Measurements from ENCODE around the gene FRAS1.
"Not testable (repeated sequence)": the region's sequence is repeated elsewhere in the genome, so short reads cannot be mapped to it uniquely, and the experiment has no call there.

Gene FRAS1

GRCh38 chr4:78323439-78323838 is 266.3 kb downstream of the FRAS1 start:
- DNase-seq (ENCODE audit: low read depth in 2 of 2) = no peak

- no peak for DNase-seq (ENCODE audit: low read depth in 2 of 2)
Measured at GRCh38 chr4:78324625-78325024, 267.5 kb downstream of the FRAS1 start.

- DNase-seq (ENCODE audit: low read depth in 2 of 2) = no peak
Measured at GRCh38 chr4:78325271-78326157, 268.4 kb downstream of the FRAS1 start.

GRCh38 chr4:78328591-78328990 is 271.5 kb downstream of the FRAS1 start:
- DNase-seq (ENCODE audit: low read depth in 2 of 2) = not testable (repeated sequence)

- no peak for DNase-seq (ENCODE audit: low read depth in 2 of 2)
Measured at GRCh38 chr4:78331186-78331585, 274.1 kb downstream of the FRAS1 start.

- no peak for DNase-seq (ENCODE audit: low read depth in 2 of 2)
Measured at GRCh38 chr4:78331965-78332364, 274.8 kb downstream of the FRAS1 start.

GRCh38 chr4:78332976-78333375 is 275.9 kb downstream of the FRAS1 start:
- DNase-seq (ENCODE audit: low read depth in 2 of 2) = no peak

GRCh38 chr4:78336093-78336943 is 279.2 kb downstream of the FRAS1 start:
- DNase-seq (ENCODE audit: low read depth in 2 of 2) = no peak

GRCh38 chr4:78337244-78338020 is 280.3 kb downstream of the FRAS1 start:
- no peak for DNase-seq (ENCODE audit: low read depth in 2 of 2)

GRCh38 chr4:78342125-78342524 is 285.0 kb downstream of the FRAS1 start:
- no peak for DNase-seq (ENCODE audit: low read depth in 2 of 2)

- DNase-seq (ENCODE audit: low read depth in 2 of 2) = no peak
Measured at GRCh38 chr4:78343682-78344081, 286.6 kb downstream of the FRAS1 start.

- DNase-seq (ENCODE audit: low read depth in 2 of 2) = no peak
Measured at GRCh38 chr4:78345237-78345636, 288.1 kb downstream of the FRAS1 start.

GRCh38 chr4:78346222-78346621 is 289.1 kb downstream of the FRAS1 start:
- DNase-seq (ENCODE audit: low read depth in 2 of 2) = no peak

GRCh38 chr4:78347527-78347926 is 290.4 kb downstream of the FRAS1 start:
- no peak for DNase-seq (ENCODE audit: low read depth in 2 of 2)

GRCh38 chr4:78353921-78354320 is 296.8 kb downstream of the FRAS1 start:
- DNase-seq (ENCODE audit: low read depth in 2 of 2) = no peak

- no peak for DNase-seq (ENCODE audit: low read depth in 2 of 2)
Measured at GRCh38 chr4:78354782-78355181, 297.7 kb downstream of the FRAS1 start.

GRCh38 chr4:78355306-78355705 is 298.2 kb downstream of the FRAS1 start:
- DNase-seq (ENCODE audit: low read depth in 2 of 2) = peak in 1 of 2 experiments; percentile 17

- DNase-seq (ENCODE audit: low read depth in 2 of 2) = no peak
Measured at GRCh38 chr4:78356251-78356786, 299.2 kb downstream of the FRAS1 start.

- no peak for DNase-seq (ENCODE audit: low read depth in 2 of 2)
Measured at GRCh38 chr4:78357122-78357521, 300.0 kb downstream of the FRAS1 start.

GRCh38 chr4:78360466-78360865 is 303.3 kb downstream of the FRAS1 start:
- DNase-seq (ENCODE audit: low read depth in 2 of 2) = no peak

- DNase-seq (ENCODE audit: low read depth in 2 of 2) = no peak
Measured at GRCh38 chr4:78361621-78362120, 304.5 kb downstream of the FRAS1 start.

Measured in fibroblast of skin of left biceps (primary cell).